Measurements from ENCODE around the gene USF3.
A peak's percentile ranks its signal among the peaks of the same experiment; 100 is the strongest.
"Not testable (repeated sequence)": the region's sequence is repeated elsewhere in the genome, so short reads cannot be mapped to it uniquely, and the experiment has no call there.

Gene USF3

GRCh38 chr3:113648524-113648923 is 47.9 kb downstream of the USF3 start:
- DNase-seq, result no peak

GRCh38 chr3:113643583-113643982 is 52.9 kb downstream of the USF3 start:
- DNase-seq, result no peak

GRCh38 chr3:113638910-113639309 is 57.5 kb downstream of the USF3 start:
- DNase-seq, result no peak

GRCh38 chr3:113637756-113638155 is 58.7 kb downstream of the USF3 start:
- DNase-seq, result no peak

GRCh38 chr3:113636034-113636433 is 60.4 kb downstream of the USF3 start:
- DNase-seq, result not testable (repeated sequence)

- no peak for DNase-seq
Measured at GRCh38 chr3:113634782-113635474, 61.5 kb downstream of the USF3 start.

GRCh38 chr3:113631573-113631972 is 64.9 kb downstream of the USF3 start:
- DNase-seq, result no peak

GRCh38 chr3:113630956-113631542 is 65.4 kb downstream of the USF3 start:
- no peak for DNase-seq

GRCh38 chr3:113629584-113630421 is 66.6 kb downstream of the USF3 start:
- DNase-seq, result no peak

- no peak for DNase-seq
Measured at GRCh38 chr3:113628788-113629187, 67.7 kb downstream of the USF3 start.

GRCh38 chr3:113628316-113628715 is 68.1 kb downstream of the USF3 start:
- DNase-seq, result no peak

GRCh38 chr3:113626503-113627371 is 69.7 kb downstream of the USF3 start:
- DNase-seq, result no peak

GRCh38 chr3:113625834-113626233 is 70.6 kb downstream of the USF3 start:
- no peak for DNase-seq

- no peak for DNase-seq
Measured at GRCh38 chr3:113623811-113624210, 72.6 kb downstream of the USF3 start.

- DNase-seq, result no peak
Measured at GRCh38 chr3:113623324-113623723, 73.1 kb downstream of the USF3 start.

- no peak for DNase-seq
Measured at GRCh38 chr3:113620091-113620490, 76.4 kb downstream of the USF3 start.

- no peak for DNase-seq
Measured at GRCh38 chr3:113617726-113618125, 78.7 kb downstream of the USF3 start.

GRCh38 chr3:113615976-113616375 is 80.5 kb downstream of the USF3 start:
- no peak for DNase-seq

GRCh38 chr3:113614402-113614801 is 82.0 kb downstream of the USF3 start:
- no peak for DNase-seq

GRCh38 chr3:113607219-113607596 is 89.2 kb downstream of the USF3 start:
- no peak for DNase-seq

- peak; percentile 13 for DNase-seq
Measured at GRCh38 chr3:113606539-113607218, 89.8 kb downstream of the USF3 start.

- DNase-seq, result no peak
Measured at GRCh38 chr3:113602836-113603235, 93.6 kb downstream of the USF3 start.

Measured in activated naive CD4-positive, alpha-beta T cell treated with Interleukin-2 at 50 U/mL for 16 hours (primary cell).